ENCODE data around the gene CKAP2.
"Not testable (repeated sequence)": the region's sequence is repeated elsewhere in the genome, so short reads cannot be mapped to it uniquely, and the experiment has no call there.

Gene CKAP2

DNA sequence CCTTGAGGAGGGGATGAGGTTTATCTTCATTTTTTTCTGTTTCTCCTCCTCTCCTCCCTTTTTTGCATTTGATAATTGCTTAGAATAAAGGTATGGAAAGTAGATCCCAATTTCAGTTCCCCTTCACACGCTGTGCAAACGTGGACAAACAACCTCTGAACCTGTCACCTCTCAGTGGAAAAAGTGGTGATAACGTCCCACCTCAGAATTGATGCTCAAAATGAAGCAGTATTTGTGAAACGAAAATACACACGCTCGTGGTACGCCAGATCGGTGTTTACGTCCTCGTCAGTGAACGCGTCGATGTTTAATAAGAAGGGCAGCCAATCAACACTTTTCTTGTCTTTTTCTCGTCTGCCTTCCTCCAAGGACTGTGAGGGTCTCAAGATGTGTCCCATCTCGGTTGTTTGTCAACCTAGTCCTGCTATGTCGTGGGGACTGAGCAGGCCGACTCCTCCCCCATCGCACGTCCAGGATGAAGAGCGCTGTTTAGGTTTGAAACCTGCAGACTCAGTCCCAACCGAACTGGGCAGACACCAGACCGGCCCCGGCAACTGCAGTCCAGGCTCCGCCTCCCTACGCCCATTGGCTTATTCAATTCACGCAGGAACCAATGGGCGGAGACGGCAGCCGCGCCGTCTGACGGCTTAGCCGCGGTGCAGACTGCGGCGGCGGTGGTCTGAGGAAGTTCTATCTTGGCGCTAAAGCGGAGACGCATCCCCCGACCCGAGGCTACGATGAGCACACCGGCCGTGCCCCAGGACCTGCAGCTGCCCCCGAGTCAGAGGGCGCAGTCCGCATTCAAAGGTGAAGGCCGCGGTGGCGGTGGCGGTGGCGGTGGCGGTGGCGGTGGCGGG is at the start of gene CKAP2:
CKAP2 (plus strand) TSS at position 659 of the 857 bp plus-strand sequence; CDS start at position 738, 79 bp downstream.
- Histone ChIP-seq H3K9ac (ENCODE audit: low read depth in 1 of 2, low read length in 2 of 2) (peak within 1 kb of the TSS; percentile 74 to 84), H3K9me3 (ENCODE audit: control insufficient read depth in 1 of 2, low read length in 2 of 2) (no peaks in the 10 kb centered on the region), H3K27ac (ENCODE audit: low read depth, low read length) (peak within 1 kb of the TSS; percentile 88), H3K4me3 (ENCODE audit: low read depth in 1 of 2, low read length in 2 of 2) (peak within 1 kb of the TSS; percentile 86 to 87), H3K36me3 (ENCODE audit: control insufficient read depth in 1 of 2, insufficient read depth in 2 of 2, low read length in 2 of 2) (peaks cover 0 to 4% of the 10 kb centered on the region in 2 donors), H3K27me3 (ENCODE audit: control insufficient read depth in 1 of 2, insufficient read depth in 2 of 2, low read length in 2 of 2) (no peaks in the 10 kb centered on the region), H3K4me1 (ENCODE audit: control insufficient read depth in 1 of 2, insufficient read depth in 2 of 2, low read length in 2 of 2) (peaks cover 12 to 28% of the 10 kb centered on the region in 2 donors)

GRCh38 chr13:52405767-52406494 is 49.3 kb upstream of the CKAP2 start, which contains the start of gene THSD1:
Gene THSD1 (minus strand): TSS chr13:52406172. CDS start chr13:52402600, 3,572 bp downstream.
- Histone ChIP-seq H3K9ac (ENCODE audit: low read depth in 1 of 2, low read length in 2 of 2) (peak within 1 kb of the TSS in 1 of 2 donors; percentile 11), H3K4me1 (ENCODE audit: control insufficient read depth in 1 of 2, insufficient read depth in 2 of 2, low read length in 2 of 2) (peaks cover 0 to 6% of the 10 kb centered on the region in 2 donors), H3K27me3 (ENCODE audit: control insufficient read depth in 1 of 2, insufficient read depth in 2 of 2, low read length in 2 of 2) (peaks cover 10% of the 10 kb centered on the region in 2 donors), H3K4me3 (ENCODE audit: low read depth in 1 of 2, low read length in 2 of 2) (peak within 1 kb of the TSS; percentile 63), H3K9me3 (ENCODE audit: control insufficient read depth in 1 of 2, low read length in 2 of 2) (no peaks in the 10 kb centered on the region), H3K36me3 (ENCODE audit: control insufficient read depth in 1 of 2, insufficient read depth in 2 of 2, low read length in 2 of 2) (peaks cover 0 to 3% of the 10 kb centered on the region in 2 donors), H3K27ac (ENCODE audit: low read depth, low read length) (no peak within 1 kb of the TSS)

GRCh38 chr13:52406629-52407028 is 48.6 kb upstream of the CKAP2 start:
- no peak overlapping the region for H3K27ac ChIP-seq (ENCODE audit: low read depth, low read length)

GRCh38 chr13:52407436-52407835 is 47.8 kb upstream of the CKAP2 start:
- not testable (repeated sequence) for H3K27ac ChIP-seq (ENCODE audit: low read depth, low read length)

More at GRCh38 chr13:52406629-52407028, 48.6 kb upstream of the CKAP2 start:
- Histone ChIP-seq H3K27me3 (ENCODE audit: control insufficient read depth in 1 of 2, insufficient read depth in 2 of 2, low read length in 2 of 2) (peaks cover 10% of the 10 kb centered on the region in 2 donors), H3K4me1 (ENCODE audit: control insufficient read depth in 1 of 2, insufficient read depth in 2 of 2, low read length in 2 of 2) (peaks cover 0 to 6% of the 10 kb centered on the region in 2 donors), H3K9ac (ENCODE audit: low read depth in 1 of 2, low read length in 2 of 2) (no peak overlapping the region), H3K4me3 (ENCODE audit: low read depth in 1 of 2, low read length in 2 of 2) (no peak overlapping the region), H3K36me3 (ENCODE audit: control insufficient read depth in 1 of 2, insufficient read depth in 2 of 2, low read length in 2 of 2) (peaks cover 0 to 6% of the 10 kb centered on the region in 2 donors), H3K9me3 (ENCODE audit: control insufficient read depth in 1 of 2, low read length in 2 of 2) (no peaks in the 10 kb centered on the region)

GRCh38 chr13:52408071-52408658 is 47.1 kb upstream of the CKAP2 start:
- H3K4me1 ChIP-seq (ENCODE audit: control insufficient read depth in 1 of 2, insufficient read depth in 2 of 2, low read length in 2 of 2); H3K4me3 ChIP-seq (ENCODE audit: low read depth in 1 of 2, low read length in 2 of 2); H3K9ac ChIP-seq (ENCODE audit: low read depth in 1 of 2, low read length in 2 of 2); H3K9me3 ChIP-seq (ENCODE audit: control insufficient read depth in 1 of 2, low read length in 2 of 2); H3K27ac ChIP-seq (ENCODE audit: low read depth, low read length): not testable (repeated sequence)
- peaks cover 10% of the 10 kb centered on the region in 2 donors for H3K27me3 ChIP-seq (ENCODE audit: control insufficient read depth in 1 of 2, insufficient read depth in 2 of 2, low read length in 2 of 2)
- H3K36me3 ChIP-seq (ENCODE audit: control insufficient read depth in 1 of 2, insufficient read depth in 2 of 2, low read length in 2 of 2), result peaks cover 0 to 17% of the 10 kb centered on the region in 2 donors

More at GRCh38 chr13:52407436-52407835, 47.8 kb upstream of the CKAP2 start:
- not testable (repeated sequence) for H3K9me3 ChIP-seq (ENCODE audit: control insufficient read depth in 1 of 2, low read length in 2 of 2); H3K4me3 ChIP-seq (ENCODE audit: low read depth in 1 of 2, low read length in 2 of 2); H3K4me1 ChIP-seq (ENCODE audit: control insufficient read depth in 1 of 2, insufficient read depth in 2 of 2, low read length in 2 of 2); H3K9ac ChIP-seq (ENCODE audit: low read depth in 1 of 2, low read length in 2 of 2)
- Histone ChIP-seq H3K36me3 (ENCODE audit: control insufficient read depth in 1 of 2, insufficient read depth in 2 of 2, low read length in 2 of 2) (peaks cover 0 to 12% of the 10 kb centered on the region in 2 donors), H3K27me3 (ENCODE audit: control insufficient read depth in 1 of 2, insufficient read depth in 2 of 2, low read length in 2 of 2) (peaks cover 10% of the 10 kb centered on the region in 2 donors)

- Histone ChIP-seq H3K27me3 (ENCODE audit: control insufficient read depth in 1 of 2, insufficient read depth in 2 of 2, low read length in 2 of 2) (no peaks in the 10 kb centered on the region), H3K9ac (ENCODE audit: low read depth in 1 of 2, low read length in 2 of 2) (no peak overlapping the region), H3K27ac (ENCODE audit: low read depth, low read length) (no peak overlapping the region), H3K4me1 (ENCODE audit: control insufficient read depth in 1 of 2, insufficient read depth in 2 of 2, low read length in 2 of 2) (no peaks in the 10 kb centered on the region), H3K4me3 (ENCODE audit: low read depth in 1 of 2, low read length in 2 of 2) (no peak overlapping the region), H3K36me3 (ENCODE audit: control insufficient read depth in 1 of 2, insufficient read depth in 2 of 2, low read length in 2 of 2) (peaks cover 28 to 34% of the 10 kb centered on the region in 2 donors), H3K9me3 (ENCODE audit: control insufficient read depth in 1 of 2, low read length in 2 of 2) (no peaks in the 10 kb centered on the region)
Measured at GRCh38 chr13:52411629-52412028, 43.6 kb upstream of the CKAP2 start.

GRCh38 chr13:52412128-52412527 is 43.1 kb upstream of the CKAP2 start:
- H3K4me1 ChIP-seq (ENCODE audit: control insufficient read depth in 1 of 2, insufficient read depth in 2 of 2, low read length in 2 of 2), result no peaks in the 10 kb centered on the region
- no peaks in the 10 kb centered on the region for H3K9me3 ChIP-seq (ENCODE audit: control insufficient read depth in 1 of 2, low read length in 2 of 2)
- peaks cover 31 to 34% of the 10 kb centered on the region in 2 donors for H3K36me3 ChIP-seq (ENCODE audit: control insufficient read depth in 1 of 2, insufficient read depth in 2 of 2, low read length in 2 of 2)
- H3K27me3 ChIP-seq (ENCODE audit: control insufficient read depth in 1 of 2, insufficient read depth in 2 of 2, low read length in 2 of 2), result no peaks in the 10 kb centered on the region
- H3K27ac ChIP-seq (ENCODE audit: low read depth, low read length), result no peak overlapping the region
- H3K4me3 ChIP-seq (ENCODE audit: low read depth in 1 of 2, low read length in 2 of 2), result no peak overlapping the region
- H3K9ac ChIP-seq (ENCODE audit: low read depth in 1 of 2, low read length in 2 of 2), result no peak overlapping the region

DNA sequence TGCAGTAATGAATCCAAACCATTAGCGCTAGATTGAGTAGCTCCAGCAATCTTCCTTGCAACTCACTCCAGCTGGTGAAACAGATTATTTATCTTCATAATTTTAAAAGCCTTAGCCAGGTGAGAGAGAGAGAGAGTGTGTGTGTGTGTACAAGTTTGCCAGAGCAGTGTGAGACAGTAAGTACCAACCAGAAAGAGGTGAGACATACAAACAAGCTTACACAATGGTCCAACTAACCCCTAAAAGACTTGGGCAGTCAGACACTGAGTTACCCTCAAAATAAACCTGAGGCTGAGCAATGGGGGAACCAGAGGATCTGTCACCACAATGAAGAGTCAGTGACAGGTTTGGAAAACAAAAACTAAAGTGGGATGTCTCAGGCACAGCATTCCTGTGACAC is 41.2 kb upstream of the CKAP2 start:
- H3K27ac ChIP-seq (ENCODE audit: low read depth, low read length), result no peak overlapping the region
- peaks cover 43 to 45% of the 10 kb centered on the region in 2 donors for H3K36me3 ChIP-seq (ENCODE audit: control insufficient read depth in 1 of 2, insufficient read depth in 2 of 2, low read length in 2 of 2)
- no peaks in the 10 kb centered on the region for H3K4me1 ChIP-seq (ENCODE audit: control insufficient read depth in 1 of 2, insufficient read depth in 2 of 2, low read length in 2 of 2)

DNA sequence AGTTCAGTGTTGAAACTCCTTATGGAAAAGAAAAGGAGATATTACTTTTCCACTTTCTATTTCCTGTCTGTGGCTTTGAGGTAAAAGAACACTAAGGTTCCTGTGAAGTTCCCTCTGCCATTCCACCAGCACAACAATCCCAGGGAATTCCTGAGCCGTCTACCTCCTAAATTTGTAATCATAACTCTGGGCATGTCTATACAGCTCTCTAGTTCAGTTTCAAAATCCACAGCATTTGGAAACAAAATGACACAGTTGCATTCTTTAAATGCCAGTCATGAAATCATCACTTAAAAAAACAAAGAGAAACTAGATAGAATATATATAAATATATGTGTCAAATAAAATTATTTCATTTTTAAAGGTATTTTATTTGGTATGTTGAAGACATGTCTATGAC is 40.3 kb upstream of the CKAP2 start:
- H3K4me1 ChIP-seq (ENCODE audit: control insufficient read depth in 1 of 2, insufficient read depth in 2 of 2, low read length in 2 of 2), result no peaks in the 10 kb centered on the region
- H3K27ac ChIP-seq (ENCODE audit: low read depth, low read length), result no peak overlapping the region

More for the DNA sequence above, 41.2 kb upstream of the CKAP2 start:
- no peaks in the 10 kb centered on the region for H3K9me3 ChIP-seq (ENCODE audit: control insufficient read depth in 1 of 2, low read length in 2 of 2)
- no peaks in the 10 kb centered on the region for H3K27me3 ChIP-seq (ENCODE audit: control insufficient read depth in 1 of 2, insufficient read depth in 2 of 2, low read length in 2 of 2)
- H3K9ac ChIP-seq (ENCODE audit: low read depth in 1 of 2, low read length in 2 of 2), result no peak overlapping the region
- H3K4me3 ChIP-seq (ENCODE audit: low read depth in 1 of 2, low read length in 2 of 2), result no peak overlapping the region

More for the DNA sequence above, 40.3 kb upstream of the CKAP2 start:
- no peak overlapping the region for H3K4me3 ChIP-seq (ENCODE audit: low read depth in 1 of 2, low read length in 2 of 2)
- no peak overlapping the region for H3K9ac ChIP-seq (ENCODE audit: low read depth in 1 of 2, low read length in 2 of 2)
- H3K27me3 ChIP-seq (ENCODE audit: control insufficient read depth in 1 of 2, insufficient read depth in 2 of 2, low read length in 2 of 2), result no peaks in the 10 kb centered on the region
- H3K9me3 ChIP-seq (ENCODE audit: control insufficient read depth in 1 of 2, low read length in 2 of 2), result no peaks in the 10 kb centered on the region
- H3K36me3 ChIP-seq (ENCODE audit: control insufficient read depth in 1 of 2, insufficient read depth in 2 of 2, low read length in 2 of 2), result peaks cover 43 to 53% of the 10 kb centered on the region in 2 donors

Measured in duodenal mucosa (tissue), 2 donors.